Esophagus squamous epithelium (tissue), 4 donors: ENCODE data around the gene AKT2.

Experiments
- CTCF ChIP-seq, 6 experiments: fragments of 450-650 bp in 4 of 6; fragments of 200-600 bp in 2 of 6; sonication (generic) in 2 of 6; IDR thresholded peaks; one replicate each; pipeline ENCODE4 v1.5.1; 2016 to 2019; ENCODE audit warnings: antibody characterized with exemption in 6 of 6, mild to moderate bottlenecking in 4 of 6, moderate library complexity in 4 of 6
- POLR2A ChIP-seq, 4 donors: fragments of 450-650 bp; IDR thresholded peaks; one replicate each; pipeline ENCODE4 v1.6.1; 2017; ENCODE audit warnings: antibody characterized with exemption in 4 of 4, mild to moderate bottlenecking in 4 of 4, moderate library complexity in 3 of 4

- TF ChIP-seq CTCF (IDR thresholded peaks at IDR 0.05), result no peak
- no peak for TF ChIP-seq POLR2A (IDR thresholded peaks at IDR 0.05)
Observed at GRCh38 chr19:40322951-40323615, 37.9 kb upstream of the AKT2 start.
